Activated T-helper 17 cell treated with anti-CD3 and anti-CD28 coated beads, Interleukin-2, amount 50 U/mL, for 72 hours (primary cell): Measurements from ENCODE around the gene ADAMTS2. TPM values are rescaled to one million over a fixed set of nuclear protein-coding genes. Genes with fewer than 3 reads are reported as not detected.

ENCODE experiments used
- ATAC-seq: fragments of 150-1000 bp; cut with Tn5 transposase; replicated peaks from 2 replicates; pipeline ENCODE4 v1.10.0; 2021; ENCODE audit warnings: mild to moderate bottlenecking, moderate library complexity
- H3K27ac Mint-ChIP-seq: one replicate; pipeline ENCODE4 v1.8.0; 2022; ENCODE audit warnings: mixed read lengths
- H3K27me3 Mint-ChIP-seq: one replicate; pipeline ENCODE4 v1.8.0; 2022; ENCODE audit warnings: mixed read lengths
- H3K36me3 Mint-ChIP-seq: one replicate; pipeline ENCODE4 v1.8.0; 2022; ENCODE audit warnings: low read depth, mild to moderate bottlenecking, mixed read lengths
- H3K4me1 Mint-ChIP-seq: one replicate; pipeline ENCODE4 v1.8.0; 2022; ENCODE audit warnings: mixed read lengths
- H3K4me3 Mint-ChIP-seq: one replicate; pipeline ENCODE4 v1.8.0; 2022; ENCODE audit warnings: mild to moderate bottlenecking, mixed read lengths
- H3K9me3 Mint-ChIP-seq: one replicate; pipeline ENCODE4 v1.8.0; 2022; ENCODE audit warnings: mixed read lengths
- total RNA-seq, 2 donors: library from RNA; stranded (reverse); gene quantifications; one replicate each; pipeline ENCODE4 v1.2.3, GENCODE V29; 2022

ADAMTS2 gene
- total RNA-seq, 2 donors from 2014 or later = not detected

DNA sequence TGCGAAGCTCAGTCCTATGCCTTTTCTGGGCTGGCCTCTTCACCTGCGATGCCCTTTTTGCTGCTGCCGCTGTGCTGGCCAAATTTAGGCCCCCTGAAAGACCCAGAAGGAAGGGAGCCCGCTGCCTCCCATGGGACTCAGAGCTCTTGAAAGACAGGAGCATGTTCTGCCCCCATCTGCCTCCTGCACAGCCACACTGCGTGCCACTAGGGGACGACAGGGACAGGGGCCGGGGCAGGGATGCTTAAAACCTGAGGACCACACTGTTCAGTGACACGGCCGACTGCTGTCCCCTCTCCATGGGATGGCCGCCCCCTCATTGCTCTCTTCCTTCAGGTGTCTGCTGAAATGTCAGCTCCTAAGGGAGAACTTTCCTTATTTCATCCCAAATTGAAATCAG lies 132.4 kb downstream of the ADAMTS2 start:
- no peaks in the 10 kb centered on the region for H3K9me3 Mint-ChIP-seq
- H3K4me3 Mint-ChIP-seq = no peak overlapping the region
- no peak for ATAC-seq
- H3K36me3 Mint-ChIP-seq = no peaks in the 10 kb centered on the region
- no peaks in the 10 kb centered on the region for H3K4me1 Mint-ChIP-seq
- H3K27me3 Mint-ChIP-seq = peaks cover 5% of the 10 kb centered on the region
- H3K27ac Mint-ChIP-seq = no peak overlapping the region

DNA sequence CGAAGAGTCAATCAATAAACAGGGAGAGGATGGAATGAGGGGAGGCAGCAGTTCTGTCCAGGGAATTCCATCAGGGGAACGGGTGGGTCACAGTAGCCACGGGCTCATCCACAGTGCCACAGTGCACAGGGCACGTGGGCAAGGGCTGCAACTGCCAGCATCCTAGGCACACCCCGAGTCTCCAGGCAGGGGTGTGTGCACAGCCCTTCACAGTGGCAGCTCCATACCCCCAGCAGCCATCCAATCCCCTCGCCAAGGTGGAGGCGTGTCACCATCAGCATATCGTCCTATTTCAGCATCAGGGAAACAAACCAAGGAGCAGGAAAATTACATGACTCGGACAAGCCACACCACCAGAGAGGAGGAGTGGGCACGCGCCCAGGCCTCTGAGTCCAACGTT lies 133.6 kb downstream of the ADAMTS2 start:
- H3K4me3 Mint-ChIP-seq = no peak overlapping the region
- no peak for ATAC-seq

DNA sequence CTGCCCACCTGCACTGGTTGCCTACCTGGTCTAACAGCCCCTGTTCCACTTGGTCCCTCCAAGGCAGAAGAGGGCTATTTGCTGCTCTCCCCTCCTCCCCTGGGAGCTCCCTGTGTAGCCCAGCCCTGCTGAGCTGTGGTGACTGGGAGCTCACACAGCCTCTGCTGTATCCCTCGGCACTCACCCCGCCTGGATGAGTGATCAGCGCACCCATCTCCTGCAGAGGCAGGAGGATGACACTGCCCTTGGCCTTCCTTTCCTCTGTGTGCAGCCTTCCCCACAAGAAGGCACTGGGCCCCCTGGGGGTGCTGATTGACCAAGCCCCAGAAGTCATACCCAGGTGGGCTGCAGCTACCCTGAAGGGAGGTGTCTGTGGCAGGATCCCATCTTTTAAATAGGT lies 134.2 kb downstream of the ADAMTS2 start:
- H3K4me1 Mint-ChIP-seq = no peaks in the 10 kb centered on the region
- H3K36me3 Mint-ChIP-seq = no peaks in the 10 kb centered on the region
- no peak for ATAC-seq
- H3K4me3 Mint-ChIP-seq = no peak overlapping the region
- peaks cover 5% of the 10 kb centered on the region for H3K27me3 Mint-ChIP-seq
- H3K27ac Mint-ChIP-seq = no peak overlapping the region
- H3K9me3 Mint-ChIP-seq = no peaks in the 10 kb centered on the region

More for the DNA sequence above, 133.6 kb downstream of the ADAMTS2 start:
- H3K27ac Mint-ChIP-seq = no peak overlapping the region
- no peaks in the 10 kb centered on the region for H3K9me3 Mint-ChIP-seq
- no peaks in the 10 kb centered on the region for H3K36me3 Mint-ChIP-seq
- no peaks in the 10 kb centered on the region for H3K4me1 Mint-ChIP-seq
- peaks cover 5% of the 10 kb centered on the region for H3K27me3 Mint-ChIP-seq

DNA sequence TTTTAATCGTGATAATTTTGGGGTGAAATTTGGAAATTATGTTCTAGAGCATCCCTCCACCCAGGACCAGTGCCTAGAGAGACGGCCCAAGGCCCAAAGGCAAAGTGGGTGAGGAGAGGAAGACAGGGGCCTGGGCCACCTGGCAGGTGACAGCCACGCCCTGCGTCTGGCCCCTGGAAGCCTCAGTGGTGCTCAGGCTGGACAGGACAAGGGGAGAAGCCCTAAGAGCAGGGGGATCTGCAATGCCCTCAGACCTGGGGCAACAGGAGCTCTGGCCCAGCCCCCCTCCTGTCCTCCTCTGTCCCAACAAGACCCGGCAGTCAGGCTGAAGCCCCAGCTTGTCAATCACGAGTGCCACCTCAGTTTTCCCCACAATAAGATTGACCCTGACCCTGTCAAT lies 134.8 kb downstream of the ADAMTS2 start:
- Mint-ChIP-seq H3K36me3 (no peaks in the 10 kb centered on the region), H3K4me1 (no peaks in the 10 kb centered on the region), H3K27me3 (peaks cover 5% of the 10 kb centered on the region), H3K27ac (no peak overlapping the region), H3K9me3 (no peaks in the 10 kb centered on the region), H3K4me3 (no peak overlapping the region)
- ATAC-seq = no peak

DNA sequence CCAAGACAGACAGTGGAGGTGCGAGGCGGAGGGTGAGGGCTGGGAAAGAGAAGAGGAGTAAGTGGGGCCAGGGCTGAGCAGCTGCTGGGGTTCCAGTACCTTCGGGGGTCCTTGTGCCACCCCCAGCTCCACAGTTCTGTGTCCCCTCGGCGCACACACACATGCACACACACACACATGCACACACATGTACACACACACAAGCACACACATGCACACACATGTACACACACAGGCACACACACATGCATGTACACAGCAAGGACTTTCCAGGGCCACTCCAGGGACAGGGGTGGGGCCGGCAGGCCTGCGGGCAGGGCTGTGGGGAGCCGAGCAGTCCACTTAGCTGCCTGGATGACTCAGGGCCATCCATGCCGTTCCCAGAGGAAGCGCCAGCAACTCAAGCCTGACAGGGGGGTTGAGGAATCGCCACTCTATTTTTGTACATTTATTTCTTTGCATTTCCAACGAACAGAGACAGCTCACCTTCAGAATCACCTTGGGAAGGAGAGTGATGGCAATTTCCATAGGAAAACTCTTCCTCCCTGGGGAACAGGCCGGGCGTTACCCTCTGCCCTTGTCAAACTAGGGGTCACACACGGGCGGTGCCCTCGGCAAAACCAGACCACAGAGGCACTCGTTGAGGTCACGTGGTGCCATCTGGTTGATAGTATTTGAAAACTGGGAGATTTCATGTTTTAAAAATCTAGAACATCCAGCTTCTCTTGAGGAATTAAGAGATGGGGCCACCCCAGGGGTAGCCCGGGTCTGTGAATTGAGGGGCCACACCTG lies 135.7 kb downstream of the ADAMTS2 start:
- Mint-ChIP-seq H3K4me1 (no peaks in the 10 kb centered on the region), H3K27ac (no peak overlapping the region), H3K9me3 (no peaks in the 10 kb centered on the region), H3K36me3 (no peaks in the 10 kb centered on the region), H3K27me3 (peaks cover 5% of the 10 kb centered on the region), H3K4me3 (no peak overlapping the region)
- ATAC-seq = no peak

DNA sequence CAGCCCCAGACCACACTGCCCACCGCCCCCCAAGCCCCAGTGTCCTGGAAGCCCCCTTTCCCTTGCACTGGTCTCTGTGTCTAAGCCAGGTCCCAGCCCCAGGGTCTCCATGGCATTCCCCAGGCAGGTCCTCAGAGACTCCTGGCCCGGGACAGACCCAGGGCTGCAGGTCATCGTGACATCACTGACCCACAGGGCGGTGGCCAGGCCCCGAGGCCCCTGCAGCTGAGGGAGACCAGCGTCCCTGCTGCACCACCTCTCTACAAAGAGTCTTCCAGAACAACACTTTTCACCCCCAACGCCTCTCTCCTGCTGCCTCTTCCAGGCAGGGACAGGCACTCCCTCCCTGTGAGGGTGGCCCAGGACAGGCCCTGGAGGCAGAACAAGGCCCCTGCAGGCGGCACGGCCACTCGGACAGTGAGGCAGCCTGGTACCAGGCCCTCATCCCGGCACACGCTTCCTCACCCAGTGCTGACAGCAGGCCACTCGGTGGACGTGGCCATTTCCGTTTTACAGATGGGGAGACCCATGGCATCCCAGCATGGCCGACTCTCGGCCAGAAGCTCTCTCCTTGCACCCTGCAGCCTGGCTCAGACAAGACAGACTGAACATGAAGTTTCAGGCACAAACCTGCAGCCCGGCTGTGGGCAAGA lies 136.4 kb downstream of the ADAMTS2 start:
- H3K4me3 Mint-ChIP-seq = no peak overlapping the region
- no peak for ATAC-seq

DNA sequence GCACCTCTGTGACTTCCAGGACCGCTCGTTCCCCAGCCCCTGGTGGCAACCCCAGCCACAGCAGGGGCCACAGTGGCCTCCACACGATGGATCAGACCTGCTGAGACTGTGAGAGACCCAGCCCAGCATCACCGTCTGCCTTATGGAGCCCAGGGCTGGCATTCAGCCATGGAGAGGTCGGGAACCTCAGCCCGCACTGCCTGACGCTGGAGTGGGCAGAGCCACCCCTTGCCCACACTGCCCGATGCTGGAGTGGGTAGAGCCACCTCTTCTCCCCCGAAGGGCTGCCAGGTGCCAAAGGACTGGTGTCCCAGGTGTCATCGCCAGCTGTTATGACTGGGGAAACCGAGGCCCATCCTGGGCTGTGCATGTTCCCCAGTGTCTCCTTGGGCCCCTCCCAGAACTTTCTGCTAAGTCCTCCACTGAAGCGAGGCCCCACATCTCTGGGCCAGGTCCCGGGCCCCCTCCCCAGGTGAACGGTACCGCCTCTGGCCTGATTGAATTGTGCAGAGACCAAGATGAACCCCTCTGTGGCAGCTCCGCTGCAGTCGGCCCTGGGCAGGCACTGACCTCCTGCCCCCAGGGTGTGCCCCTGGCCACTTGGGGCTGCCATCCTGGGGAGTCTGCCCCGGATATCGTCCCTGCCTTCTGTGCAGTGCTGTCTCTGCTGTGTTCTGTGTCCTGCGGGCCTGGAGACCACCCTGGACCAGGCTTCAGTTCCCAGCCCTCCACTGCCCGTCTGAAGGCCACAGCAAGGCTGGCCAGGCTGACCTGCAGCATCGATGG lies 137.1 kb downstream of the ADAMTS2 start:
- Mint-ChIP-seq H3K4me1 (no peaks in the 10 kb centered on the region), H3K36me3 (no peaks in the 10 kb centered on the region), H3K27me3 (peaks cover 5% of the 10 kb centered on the region), H3K9me3 (no peaks in the 10 kb centered on the region), H3K27ac (no peak overlapping the region), H3K4me3 (no peak overlapping the region)
- ATAC-seq = no peak

More for the DNA sequence above, 136.4 kb downstream of the ADAMTS2 start:
- Mint-ChIP-seq H3K4me1 (no peaks in the 10 kb centered on the region), H3K36me3 (no peaks in the 10 kb centered on the region), H3K27ac (no peak overlapping the region), H3K27me3 (peaks cover 5% of the 10 kb centered on the region), H3K9me3 (no peaks in the 10 kb centered on the region)

DNA sequence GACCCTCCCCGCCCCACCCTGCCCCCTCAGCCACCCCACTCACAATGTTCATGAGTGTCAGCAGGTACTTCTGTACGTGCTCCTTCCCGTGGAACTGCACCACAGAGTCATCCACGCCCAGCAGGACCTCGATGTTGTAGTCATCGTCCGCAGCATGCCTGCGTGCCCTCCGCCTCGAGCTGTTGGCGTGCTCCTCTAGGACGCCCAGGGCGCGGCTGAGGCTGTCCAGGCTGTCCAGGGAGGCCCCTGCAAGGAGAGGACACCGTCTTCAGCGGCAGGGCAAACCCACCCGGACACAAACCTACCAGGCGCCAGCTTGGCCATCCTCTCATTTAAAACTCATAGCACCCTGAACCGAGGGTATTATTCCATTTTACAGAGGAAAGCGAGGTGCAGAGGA lies 137.8 kb downstream of the ADAMTS2 start:
- H3K27ac Mint-ChIP-seq = no peak overlapping the region
- H3K9me3 Mint-ChIP-seq = no peaks in the 10 kb centered on the region
- H3K4me1 Mint-ChIP-seq = no peaks in the 10 kb centered on the region
- peaks cover 5% of the 10 kb centered on the region for H3K27me3 Mint-ChIP-seq
- no peaks in the 10 kb centered on the region for H3K36me3 Mint-ChIP-seq
- no peak for ATAC-seq
- no peak overlapping the region for H3K4me3 Mint-ChIP-seq

DNA sequence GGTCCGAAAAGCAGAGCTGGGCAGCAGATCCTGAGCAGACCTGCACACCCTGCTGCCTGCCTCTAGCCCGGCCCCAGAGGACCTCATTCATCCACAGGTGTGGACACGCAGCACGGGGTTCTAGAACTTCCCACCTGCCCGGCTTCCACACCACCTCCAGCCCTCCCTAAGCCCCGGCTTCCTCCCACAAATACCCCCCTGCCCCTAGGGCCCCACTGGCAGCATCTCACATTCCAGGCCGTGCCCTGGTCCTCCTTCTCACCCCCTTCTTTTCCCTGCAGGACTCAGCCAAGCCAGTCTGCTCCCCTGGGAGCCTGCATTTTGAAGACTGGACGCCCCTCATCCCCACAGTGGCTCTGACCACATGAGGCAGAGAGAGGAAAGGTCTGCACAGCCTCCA lies 138.9 kb downstream of the ADAMTS2 start:
- Mint-ChIP-seq H3K36me3 (no peaks in the 10 kb centered on the region), H3K4me1 (no peaks in the 10 kb centered on the region), H3K27me3 (no peaks in the 10 kb centered on the region), H3K27ac (no peak overlapping the region), H3K4me3 (no peak overlapping the region), H3K9me3 (no peaks in the 10 kb centered on the region)
- ATAC-seq = no peak

DNA sequence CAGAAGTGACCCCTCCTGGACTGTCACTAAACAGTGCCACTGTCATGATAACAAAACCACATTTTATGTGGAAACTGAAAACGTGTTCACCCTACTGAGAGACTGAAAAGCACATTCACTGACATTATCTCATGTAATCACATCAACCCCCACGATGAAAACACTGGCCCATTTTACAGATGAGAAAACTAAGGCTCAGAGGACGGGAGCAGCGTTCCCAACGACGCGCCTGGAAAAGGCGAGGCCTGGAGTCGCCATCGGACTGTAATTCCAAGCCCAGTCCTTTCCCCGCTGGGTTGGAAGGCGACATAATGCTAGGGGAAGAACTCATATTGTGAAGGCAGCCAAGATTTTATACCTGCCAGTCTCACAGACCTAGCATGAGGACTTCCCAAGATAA lies 140.0 kb downstream of the ADAMTS2 start:
- Mint-ChIP-seq H3K4me3 (no peak overlapping the region), H3K4me1 (no peaks in the 10 kb centered on the region), H3K27me3 (no peaks in the 10 kb centered on the region), H3K36me3 (no peaks in the 10 kb centered on the region), H3K27ac (no peak overlapping the region), H3K9me3 (no peaks in the 10 kb centered on the region)
- ATAC-seq = no peak

DNA sequence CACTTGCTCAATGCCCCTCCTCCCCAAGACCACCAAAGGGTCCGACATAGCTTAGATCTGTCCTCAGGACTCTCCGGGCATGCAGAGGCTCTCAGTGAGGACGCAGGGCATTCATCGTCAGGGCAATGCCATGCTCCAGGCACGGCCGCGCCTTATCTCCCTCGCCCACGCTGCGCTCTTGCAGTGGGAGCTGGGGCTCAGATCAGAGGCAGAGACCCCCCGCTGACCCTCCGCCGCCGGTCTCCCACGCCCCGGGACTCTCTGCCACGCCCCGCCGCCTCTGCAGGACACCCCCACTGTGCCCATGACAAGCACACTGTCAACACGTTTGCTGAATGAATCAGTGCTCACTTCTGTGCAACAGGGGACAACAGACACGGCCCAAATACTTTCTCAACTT lies 140.7 kb downstream of the ADAMTS2 start:
- H3K27me3 Mint-ChIP-seq = no peaks in the 10 kb centered on the region
- no peaks in the 10 kb centered on the region for H3K9me3 Mint-ChIP-seq
- H3K4me3 Mint-ChIP-seq = no peak overlapping the region
- H3K36me3 Mint-ChIP-seq = no peaks in the 10 kb centered on the region
- H3K27ac Mint-ChIP-seq = no peak overlapping the region
- ATAC-seq = no peak
- no peaks in the 10 kb centered on the region for H3K4me1 Mint-ChIP-seq

DNA sequence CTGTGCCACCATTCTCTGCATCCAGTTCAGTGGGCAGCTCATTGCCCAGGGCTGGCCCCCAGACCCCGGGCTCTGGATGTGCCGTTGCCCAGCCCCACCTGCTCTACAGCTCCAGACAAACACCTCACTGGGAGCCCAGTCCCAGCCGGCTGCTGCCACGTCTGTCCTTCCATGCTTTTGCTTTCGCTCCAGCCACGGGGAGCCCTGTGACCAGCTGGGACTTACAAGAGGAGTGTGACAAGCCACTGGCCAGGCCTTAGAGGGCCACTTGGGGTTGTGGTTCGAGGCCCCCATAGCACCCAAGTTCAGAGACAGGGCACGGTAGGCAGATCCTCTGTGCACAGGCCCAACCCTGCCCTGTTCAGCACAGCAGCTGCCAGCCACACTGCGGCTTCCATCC lies 142.0 kb downstream of the ADAMTS2 start:
- Mint-ChIP-seq H3K36me3 (no peaks in the 10 kb centered on the region), H3K4me1 (no peaks in the 10 kb centered on the region), H3K27me3 (no peaks in the 10 kb centered on the region), H3K4me3 (no peak overlapping the region), H3K9me3 (no peaks in the 10 kb centered on the region), H3K27ac (no peak overlapping the region)
- ATAC-seq = no peak

DNA sequence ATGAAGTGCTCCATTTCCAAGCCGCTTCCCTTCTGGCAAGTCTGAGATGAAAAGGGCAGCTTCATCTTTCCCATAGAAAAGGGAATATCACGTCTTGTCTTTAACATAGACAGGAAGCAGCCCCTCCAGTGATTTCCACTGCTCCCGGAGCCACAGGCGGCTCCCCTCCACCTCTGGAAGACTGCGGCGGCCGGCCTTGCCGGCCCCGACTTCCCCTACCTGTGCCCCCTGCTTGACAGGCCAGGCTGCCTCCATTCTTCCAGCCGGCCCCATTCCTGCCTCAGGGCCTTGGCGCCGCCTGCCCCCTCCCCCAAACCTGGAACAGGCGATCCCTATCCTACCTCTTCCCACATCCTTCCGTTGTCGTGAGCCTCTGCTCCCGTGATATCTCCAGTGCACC lies 143.3 kb downstream of the ADAMTS2 start:
- Mint-ChIP-seq H3K9me3 (no peaks in the 10 kb centered on the region), H3K27me3 (no peaks in the 10 kb centered on the region), H3K4me1 (no peaks in the 10 kb centered on the region), H3K4me3 (no peak overlapping the region), H3K36me3 (no peaks in the 10 kb centered on the region), H3K27ac (no peak overlapping the region)
- ATAC-seq = no peak

DNA sequence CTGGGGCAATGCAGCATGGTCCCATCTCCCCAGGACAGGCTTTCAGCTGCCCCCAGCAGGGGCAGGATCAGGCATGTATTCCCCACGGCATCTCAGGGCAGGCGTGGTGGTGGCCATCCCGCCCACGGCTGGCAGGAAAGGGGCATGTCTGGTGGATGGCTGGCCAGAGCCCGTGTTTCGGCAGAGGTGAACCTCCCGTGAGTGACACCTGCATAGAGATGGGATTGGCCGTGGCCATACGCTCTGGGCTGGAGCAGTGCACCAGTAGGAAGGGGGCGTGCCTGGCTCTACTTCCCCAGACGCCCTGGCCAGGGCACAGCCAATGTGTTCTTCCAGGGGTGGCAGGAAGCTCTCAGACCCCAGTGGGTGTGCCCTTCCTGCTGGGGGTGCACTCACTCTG lies 146.0 kb downstream of the ADAMTS2 start:
- H3K36me3 Mint-ChIP-seq = no peaks in the 10 kb centered on the region
- H3K27me3 Mint-ChIP-seq = no peaks in the 10 kb centered on the region
- no peaks in the 10 kb centered on the region for H3K4me1 Mint-ChIP-seq
- H3K4me3 Mint-ChIP-seq = no peak overlapping the region
- no peak overlapping the region for H3K27ac Mint-ChIP-seq
- ATAC-seq = no peak
- no peaks in the 10 kb centered on the region for H3K9me3 Mint-ChIP-seq

DNA sequence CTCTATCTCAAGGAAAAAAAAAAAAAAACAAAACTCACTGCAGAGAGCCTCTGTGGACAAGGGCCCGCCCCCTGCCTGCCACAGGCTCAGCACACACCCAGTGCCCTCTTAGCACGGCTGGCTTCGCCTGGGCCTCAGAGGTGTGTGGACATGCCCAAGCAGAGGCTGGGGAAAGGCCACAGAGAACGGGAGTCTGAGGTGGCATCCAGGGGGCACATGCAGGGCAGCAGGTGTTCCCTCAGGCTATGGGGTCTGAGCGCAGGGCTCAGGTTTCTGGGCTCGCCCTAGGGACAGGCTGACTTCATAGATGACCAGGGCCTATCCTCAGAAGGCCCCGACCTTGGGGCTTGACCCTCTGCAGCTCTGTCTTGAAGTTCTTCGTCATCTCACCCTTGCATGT lies 146.4 kb downstream of the ADAMTS2 start:
- no peaks in the 10 kb centered on the region for H3K27me3 Mint-ChIP-seq
- no peak overlapping the region for H3K27ac Mint-ChIP-seq
- H3K4me1 Mint-ChIP-seq = no peaks in the 10 kb centered on the region
- H3K36me3 Mint-ChIP-seq = no peaks in the 10 kb centered on the region
- ATAC-seq = no peak
- no peak overlapping the region for H3K4me3 Mint-ChIP-seq
- no peaks in the 10 kb centered on the region for H3K9me3 Mint-ChIP-seq
